GM23248 (cell line): Measurements from ENCODE around the gene PPP1R16B. TPM values are rescaled to one million over a fixed set of nuclear protein-coding genes. Genes with fewer than 3 reads are reported as not detected.

Experiments
- DNase-seq: peaks from one replicate; pipeline ENCODE4 v3.0.0-alpha.2; 2015
- H2AFZ ChIP-seq: fragments of 200-600 bp; sonication (generic); 2 replicates; pipeline ENCODE4 v1.6.1; 2016; ENCODE audit warnings: antibody characterized with exemption
- H3F3A ChIP-seq: fragments of 200-600 bp; sonication (generic); 2 replicates; pipeline ENCODE4 v1.6.1; 2016; ENCODE audit warnings: mild to moderate bottlenecking, antibody characterized with exemption, mixed run types; ENCODE audit not compliant: insufficient read depth
- H3K27ac ChIP-seq: fragments of 200-600 bp; sonication (generic); 2 replicates; pipeline ENCODE4 v1.5.1; 2016; ENCODE audit warnings: mild to moderate bottlenecking
- H3K27me3 ChIP-seq: fragments of 200-600 bp; sonication (generic); replicated peaks from 2 replicates; pipeline ENCODE4 v1.6.1; 2016; ENCODE audit warnings: mild to moderate bottlenecking; ENCODE audit not compliant: insufficient read depth
- H3K36me3 ChIP-seq: fragments of 200-600 bp; sonication (generic); 2 replicates; pipeline ENCODE4 v1.6.1; 2016; ENCODE audit warnings: low read depth, mild to moderate bottlenecking
- H3K4me1 ChIP-seq: fragments of 200-600 bp; sonication (generic); 2 replicates; pipeline ENCODE4 v1.6.1; 2016; ENCODE audit warnings: mild to moderate bottlenecking; ENCODE audit not compliant: insufficient read depth
- H3K4me2 ChIP-seq: fragments of 200-600 bp; sonication (generic); one replicate; pipeline ENCODE4 v1.6.1; 2016; ENCODE audit warnings: mild to moderate bottlenecking; ENCODE audit not compliant: unreplicated experiment
- H3K4me3 ChIP-seq: fragments of 200-600 bp; sonication (generic); 2 replicates; pipeline ENCODE4 v1.5.1; 2016; ENCODE audit warnings: mild to moderate bottlenecking
- H3K79me2 ChIP-seq: fragments of 200-600 bp; sonication (generic); 2 replicates; pipeline ENCODE4 v1.6.1; 2016; ENCODE audit warnings: mild to moderate bottlenecking; ENCODE audit not compliant: insufficient read depth
- H3K9ac ChIP-seq: fragments of 200-600 bp; sonication (generic); 2 replicates; pipeline ENCODE4 v1.6.1; 2016; ENCODE audit warnings: mild to moderate bottlenecking
- H3K9me2 ChIP-seq: fragments of 200-600 bp; sonication (generic); 2 replicates; pipeline ENCODE4 v1.6.1; 2016; ENCODE audit warnings: mixed run types, mild to moderate bottlenecking, moderate library complexity; ENCODE audit not compliant: insufficient read depth
- H3K9me3 ChIP-seq: fragments of 200-600 bp; sonication (generic); one replicate; pipeline ENCODE4 v1.6.1; 2017; ENCODE audit warnings: low read depth
- H4K20me1 ChIP-seq: fragments of 200-600 bp; sonication (generic); 2 replicates; pipeline ENCODE4 v1.6.0; 2016; ENCODE audit not compliant: insufficient read depth
- EZH2 ChIP-seq: fragments of 200-600 bp; sonication (generic); IDR thresholded peaks from 2 replicates; pipeline ENCODE4 v1.6.1; 2018; ENCODE audit warnings: antibody characterized with exemption, mild to moderate bottlenecking; ENCODE audit not compliant: insufficient read depth, poor library complexity, severe bottlenecking
- EZH2phosphoT487 ChIP-seq: fragments of 200-600 bp; sonication (generic); IDR thresholded peaks from 2 replicates; pipeline ENCODE4 v1.6.1; 2018; ENCODE audit warnings: antibody characterized with exemption, moderate library complexity, mild to moderate bottlenecking, low read depth; ENCODE audit not compliant: insufficient read depth
- WGBS, 2 experiments: methylation state at CpG; one replicate each; pipeline ENCODE4 v1.1.6; 2015 to 2017; ENCODE audit warnings: low lambda C conversion rate in 2 of 2, low coverage in 1 of 2; ENCODE audit errors: missing lambda C conversion rate in 2 of 2; 5-methylcytosine and 5-hydroxymethylcytosine counted together
- in situ Hi-C: fragments of 300-500 bp; cut with MboI; formaldehyde crosslinking; loops from 2 replicates; pipeline ENCODE4 v1.15.0; 2020
- polyA plus RNA-seq: library from polyadenylated mRNA; unstranded; fragments of >200 nt; fragmentation: Nextera tagmentation; extraction: Ambion mirVana; gene quantifications from 2 replicates; pipeline ENCODE4 v1.2.1, GENCODE V29; 2016
- small RNA-seq: library from RNA; depleted of rRNA; stranded (forward); fragments of <200 nt; gene quantifications from one replicate; pipeline ENCODE3, GENCODE V24; 2014; ENCODE audit warnings: low read depth, low replicate concordance
- total RNA-seq: library from RNA; depleted of rRNA; stranded (reverse); fragments of >200 nt; shearing (Covaris generic); gene quantifications from 2 replicates; pipeline ENCODE4 v1.2.3, GENCODE V29; 2014; rRNA removed

The PPP1R16B gene
- total and polyA plus RNA-seq, 2 experiments from 2014 or later = not detected

DNA sequence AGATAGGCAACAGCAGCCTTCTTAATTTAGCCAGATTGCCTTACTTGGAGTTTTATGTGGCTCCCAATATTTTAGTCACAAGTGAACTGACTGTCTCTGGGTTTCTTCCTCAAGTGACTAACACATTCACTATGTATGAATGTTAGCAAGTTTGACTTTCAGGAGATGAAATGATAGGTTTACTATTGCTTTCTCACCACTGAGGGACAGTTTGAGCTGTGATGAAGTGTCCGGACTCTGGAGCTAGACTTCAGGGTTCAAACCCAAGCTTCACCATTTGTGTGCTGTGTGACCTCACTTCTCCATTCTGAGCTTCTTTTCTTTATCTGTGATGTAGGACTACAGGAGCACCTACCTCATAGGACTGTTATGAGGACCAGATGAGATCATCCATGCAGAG is 164.8 kb downstream of the PPP1R16B start:
- no peaks in the 10 kb centered on the region for H4K20me1 ChIP-seq
- 0 out of 2 replicates have a peak, but pooled peaks cover 5% of the 10 kb centered on the region for H3K36me3 ChIP-seq
- peak; percentile 88 for DNase-seq
- H3K27me3 ChIP-seq = no peaks in the 10 kb centered on the region
- H3K4me3 ChIP-seq = no peak overlapping the region
- peak overlapping the region; percentile 31; the same call in 1 of the 2 replicates for H3K9ac ChIP-seq
- peaks cover 27% of the 10 kb centered on the region for H3F3A ChIP-seq
- 0 to 11% methylated on average over 1 of the region's 1 CpG for whole genome bisulfite sequencing, 2 experiments
- H3K27ac ChIP-seq = peak overlapping the region; percentile 86
- peaks cover 33% of the 10 kb centered on the region for H3K4me1 ChIP-seq
- no peak overlapping the region for H2AFZ ChIP-seq
- no peaks in the 10 kb centered on the region for H3K9me2 ChIP-seq
- H3K4me2 ChIP-seq = peak overlapping the region; percentile 53
- in situ Hi-C loops = no loop called here
- H3K79me2 ChIP-seq = peaks cover 31% of the 10 kb centered on the region
- no peaks in the 10 kb centered on the region for H3K9me3 ChIP-seq
- TF ChIP-seq EZH2 (no peak), EZH2phosphoT487 (no peak)

Small RNA genes within 50 kb of the gene (small RNA-seq; reads per million reads assigned to genes)
- gene AL023803.1 = not detected

Other genes with a start within 250 kb of the PPP1R16B start
- gene ADIG, start 224.5 kb upstream of the PPP1R16B start, total RNA-seq = not detected in 2 replicates
- gene ADIG, start 224.5 kb upstream of the PPP1R16B start, polyA plus RNA-seq = not detected in 2 replicates
- gene ARHGAP40, start 203.9 kb upstream of the PPP1R16B start, total RNA-seq = not detected in 2 replicates
- not detected in 2 replicates for gene ARHGAP40, start 203.9 kb upstream of the PPP1R16B start, polyA plus RNA-seq
- not detected in 2 replicates for gene SLC32A1, start 81.2 kb upstream of the PPP1R16B start, total RNA-seq
- not detected in 2 replicates for gene SLC32A1, start 81.2 kb upstream of the PPP1R16B start, polyA plus RNA-seq
- gene ACTR5, start 57.2 kb upstream of the PPP1R16B start, total RNA-seq = 3.0 and 5.1 TPM in 2 replicates
- gene ACTR5, start 57.2 kb upstream of the PPP1R16B start, polyA plus RNA-seq = 3.4 and 4.0 TPM in 2 replicates
- gene FAM83D, start 120.7 kb downstream of the PPP1R16B start, total RNA-seq = 18.2 and 19.0 TPM in 2 replicates
- 11.4 and 13.1 TPM in 2 replicates for gene FAM83D, start 120.7 kb downstream of the PPP1R16B start, polyA plus RNA-seq
- 10.7 and 17.1 TPM in 2 replicates for gene DHX35, start 156.6 kb downstream of the PPP1R16B start, total RNA-seq
- 3.4 and 4.5 TPM in 2 replicates for gene DHX35, start 156.6 kb downstream of the PPP1R16B start, polyA plus RNA-seq